SK-N-SH treated with all-trans-retinoic acid at 6 μM for 48 hours (cell line): ENCODE results near the gene NPC1.

ENCODE experiments used
- OSR1 ChIP-seq: fragments of 250-450 bp; sonication (Bioruptor Pico); IDR thresholded peaks from 2 replicates; pipeline ENCODE4 v1.8.0; 2022; ENCODE audit warnings: moderate library complexity, mild to moderate bottlenecking, inconsistent platforms
- PPARA ChIP-seq: fragments of 250-450 bp; sonication (Bioruptor Pico); IDR thresholded peaks from 2 replicates; pipeline ENCODE4 v1.5.0; 2020; ENCODE audit warnings: mild to moderate bottlenecking, borderline replicate concordance
- RARB ChIP-seq: fragments of 250-450 bp; sonication (Bioruptor Pico); IDR thresholded peaks from 2 replicates; pipeline ENCODE4 v1.8.0; 2021; ENCODE audit warnings: mild to moderate bottlenecking, moderate library complexity
- TOX ChIP-seq: fragments of 250-450 bp; sonication (Bioruptor Pico); IDR thresholded peaks from 2 replicates; pipeline ENCODE4 v1.8.0; 2021; ENCODE audit warnings: mild to moderate bottlenecking, moderate library complexity, borderline replicate concordance
- ZFP30 ChIP-seq: fragments of 450-650 bp; formaldehyde crosslinking; IDR thresholded peaks from 2 replicates; pipeline ENCODE4 v1.5.0; 2022; ENCODE audit warnings: mild to moderate bottlenecking, moderate library complexity
- ZNF8 ChIP-seq: fragments of 450-650 bp; formaldehyde crosslinking; IDR thresholded peaks from 2 replicates; pipeline ENCODE4 v1.5.0; 2020; ENCODE audit warnings: mild to moderate bottlenecking, moderate library complexity
- TF ChIP-seq, protein P1 (sequence below): fragments of 250-450 bp; sonication (Bioruptor Pico); IDR thresholded peaks from 2 replicates; pipeline ENCODE4 v1.5.1; 2021; ENCODE audit warnings: mild to moderate bottlenecking, moderate library complexity
- TF ChIP-seq, protein P2 (sequence below): fragments of 250-450 bp; sonication (Bioruptor Pico); IDR thresholded peaks from 2 replicates; pipeline ENCODE4 v1.5.0; 2020; ENCODE audit warnings: mild to moderate bottlenecking, moderate library complexity
- TF ChIP-seq, protein P3 (sequence below): fragments of 250-450 bp; sonication (Bioruptor Pico); IDR thresholded peaks from 2 replicates; pipeline ENCODE4 v1.8.0; 2020; ENCODE audit warnings: mild to moderate bottlenecking, moderate library complexity, borderline replicate concordance

DNA sequence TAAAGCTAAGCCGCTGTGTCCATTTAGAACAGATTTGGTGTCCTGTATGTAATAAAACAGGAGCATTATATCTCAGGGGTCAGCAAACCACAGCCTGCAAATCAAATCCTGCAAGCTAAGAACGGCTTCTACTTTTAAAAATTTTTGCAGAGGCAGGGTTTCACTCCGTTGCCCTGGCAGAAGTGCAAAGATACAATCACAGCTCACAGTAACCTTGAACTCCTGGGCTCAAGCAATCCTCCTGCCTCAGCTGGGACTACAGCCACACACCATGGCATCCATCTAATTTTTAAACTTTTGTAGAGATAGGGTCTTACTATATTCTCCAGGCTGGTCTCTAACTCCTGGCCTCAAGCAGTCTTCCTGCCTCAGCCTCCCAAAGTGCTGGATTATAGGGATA lies 28.6 kb upstream of the NPC1 start:
- TF ChIP-seq ZNF8 (CRISPR knock-in tag) (no peak), RARB (CRISPR knock-in tag) (no peak), OSR1 (CRISPR knock-in tag) (no peak), PPARA (CRISPR knock-in tag) (no peak), TOX (CRISPR knock-in tag) (no peak), ZFP30 (CRISPR knock-in tag) (no peak)
- TF ChIP-seq, protein P1, sequence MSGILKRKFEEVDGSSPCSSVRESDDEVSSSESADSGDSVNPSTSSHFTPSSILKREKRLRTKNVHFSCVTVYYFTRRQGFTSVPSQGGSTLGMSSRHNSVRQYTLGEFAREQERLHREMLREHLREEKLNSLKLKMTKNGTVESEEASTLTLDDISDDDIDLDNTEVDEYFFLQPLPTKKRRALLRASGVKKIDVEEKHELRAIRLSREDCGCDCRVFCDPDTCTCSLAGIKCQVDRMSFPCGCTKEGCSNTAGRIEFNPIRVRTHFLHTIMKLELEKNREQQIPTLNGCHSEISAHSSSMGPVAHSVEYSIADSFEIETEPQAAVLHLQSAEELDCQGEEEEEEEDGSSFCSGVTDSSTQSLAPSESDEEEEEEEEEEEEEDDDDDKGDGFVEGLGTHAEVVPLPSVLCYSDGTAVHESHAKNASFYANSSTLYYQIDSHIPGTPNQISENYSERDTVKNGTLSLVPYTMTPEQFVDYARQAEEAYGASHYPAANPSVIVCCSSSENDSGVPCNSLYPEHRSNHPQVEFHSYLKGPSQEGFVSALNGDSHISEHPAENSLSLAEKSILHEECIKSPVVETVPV (CRISPR knock-in tag), result no peak
- TF ChIP-seq, protein P2, sequence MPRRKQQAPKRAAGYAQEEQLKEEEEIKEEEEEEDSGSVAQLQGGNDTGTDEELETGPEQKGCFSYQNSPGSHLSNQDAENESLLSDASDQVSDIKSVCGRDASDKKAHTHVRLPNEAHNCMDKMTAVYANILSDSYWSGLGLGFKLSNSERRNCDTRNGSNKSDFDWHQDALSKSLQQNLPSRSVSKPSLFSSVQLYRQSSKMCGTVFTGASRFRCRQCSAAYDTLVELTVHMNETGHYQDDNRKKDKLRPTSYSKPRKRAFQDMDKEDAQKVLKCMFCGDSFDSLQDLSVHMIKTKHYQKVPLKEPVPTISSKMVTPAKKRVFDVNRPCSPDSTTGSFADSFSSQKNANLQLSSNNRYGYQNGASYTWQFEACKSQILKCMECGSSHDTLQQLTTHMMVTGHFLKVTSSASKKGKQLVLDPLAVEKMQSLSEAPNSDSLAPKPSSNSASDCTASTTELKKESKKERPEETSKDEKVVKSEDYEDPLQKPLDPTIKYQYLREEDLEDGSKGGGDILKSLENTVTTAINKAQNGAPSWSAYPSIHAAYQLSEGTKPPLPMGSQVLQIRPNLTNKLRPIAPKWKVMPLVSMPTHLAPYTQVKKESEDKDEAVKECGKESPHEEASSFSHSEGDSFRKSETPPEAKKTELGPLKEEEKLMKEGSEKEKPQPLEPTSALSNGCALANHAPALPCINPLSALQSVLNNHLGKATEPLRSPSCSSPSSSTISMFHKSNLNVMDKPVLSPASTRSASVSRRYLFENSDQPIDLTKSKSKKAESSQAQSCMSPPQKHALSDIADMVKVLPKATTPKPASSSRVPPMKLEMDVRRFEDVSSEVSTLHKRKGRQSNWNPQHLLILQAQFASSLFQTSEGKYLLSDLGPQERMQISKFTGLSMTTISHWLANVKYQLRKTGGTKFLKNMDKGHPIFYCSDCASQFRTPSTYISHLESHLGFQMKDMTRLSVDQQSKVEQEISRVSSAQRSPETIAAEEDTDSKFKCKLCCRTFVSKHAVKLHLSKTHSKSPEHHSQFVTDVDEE (CRISPR knock-in tag), result no peak
- TF ChIP-seq, protein P3, sequence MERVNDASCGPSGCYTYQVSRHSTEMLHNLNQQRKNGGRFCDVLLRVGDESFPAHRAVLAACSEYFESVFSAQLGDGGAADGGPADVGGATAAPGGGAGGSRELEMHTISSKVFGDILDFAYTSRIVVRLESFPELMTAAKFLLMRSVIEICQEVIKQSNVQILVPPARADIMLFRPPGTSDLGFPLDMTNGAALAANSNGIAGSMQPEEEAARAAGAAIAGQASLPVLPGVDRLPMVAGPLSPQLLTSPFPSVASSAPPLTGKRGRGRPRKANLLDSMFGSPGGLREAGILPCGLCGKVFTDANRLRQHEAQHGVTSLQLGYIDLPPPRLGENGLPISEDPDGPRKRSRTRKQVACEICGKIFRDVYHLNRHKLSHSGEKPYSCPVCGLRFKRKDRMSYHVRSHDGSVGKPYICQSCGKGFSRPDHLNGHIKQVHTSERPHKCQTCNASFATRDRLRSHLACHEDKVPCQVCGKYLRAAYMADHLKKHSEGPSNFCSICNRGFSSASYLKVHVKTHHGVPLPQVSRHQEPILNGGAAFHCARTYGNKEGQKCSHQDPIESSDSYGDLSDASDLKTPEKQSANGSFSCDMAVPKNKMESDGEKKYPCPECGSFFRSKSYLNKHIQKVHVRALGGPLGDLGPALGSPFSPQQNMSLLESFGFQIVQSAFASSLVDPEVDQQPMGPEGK (CRISPR knock-in tag), result no peak
